Neural progenitor cell (in vitro differentiated cells): Measurements from ENCODE around the gene CPLX1. TPM values are rescaled to one million over a fixed set of nuclear protein-coding genes. Genes with fewer than 3 reads are reported as not detected.
A peak's percentile ranks its signal among the peaks of the same experiment; 100 is the strongest.

ENCODE experiments used
- DNase-seq: peaks from one replicate; pipeline ENCODE4 v3.0.0-alpha.2; 2016; ENCODE audit warnings: low spot score
- H2AFZ ChIP-seq: fragments of 200-600 bp; sonication (generic); replicated peaks from 2 replicates; pipeline ENCODE4 v1.6.1; 2016; ENCODE audit warnings: antibody characterized with exemption
- H3F3A ChIP-seq: fragments of 200-600 bp; sonication (generic); 2 replicates; pipeline ENCODE4 v1.6.1; 2016; ENCODE audit warnings: antibody characterized with exemption, low read depth
- H3K27ac ChIP-seq: fragments of 200-600 bp; sonication (generic); 2 replicates; pipeline ENCODE4 v1.5.1; 2016; ENCODE audit warnings: mild to moderate bottlenecking
- H3K27me3 ChIP-seq: fragments of 200-600 bp; sonication (generic); 2 replicates; pipeline ENCODE4 v1.6.1; 2016; ENCODE audit warnings: mild to moderate bottlenecking, moderate library complexity
- H3K36me3 ChIP-seq: fragments of 200-600 bp; sonication (generic); 2 replicates; pipeline ENCODE4 v1.5.1; 2016
- H3K4me1 ChIP-seq: fragments of 200-600 bp; sonication (generic); 2 replicates; pipeline ENCODE4 v1.6.1; 2016; ENCODE audit warnings: mixed run types
- H3K4me2 ChIP-seq: fragments of 200-600 bp; sonication (generic); 2 replicates; pipeline ENCODE4 v1.6.1; 2016
- H3K4me3 ChIP-seq: fragments of 200-600 bp; sonication (generic); 2 replicates; pipeline ENCODE4 v1.5.1; 2016
- H3K79me2 ChIP-seq: fragments of 200-600 bp; sonication (generic); 2 replicates; pipeline ENCODE4 v1.6.1; 2016; ENCODE audit warnings: low read depth
- H3K9ac ChIP-seq: fragments of 200-600 bp; sonication (generic); 2 replicates; pipeline ENCODE4 v1.6.1; 2016
- H3K9me3 ChIP-seq: fragments of 200-600 bp; sonication (generic); 2 replicates; pipeline ENCODE4 v1.5.1; 2016; ENCODE audit warnings: low read depth
- H4K20me1 ChIP-seq: fragments of 200-600 bp; sonication (generic); 2 replicates; pipeline ENCODE4 v1.6.1; 2016; ENCODE audit warnings: low read depth
- H3K27ac Mint-ChIP-seq: 3 replicates; pipeline ENCODE4 v1.8.0; 2021; ENCODE audit warnings: mixed read lengths
- H3K27me3 Mint-ChIP-seq: 2 replicates; pipeline ENCODE4 v1.8.0; 2022; ENCODE audit warnings: low read depth, mild to moderate bottlenecking, inconsistent platforms, moderate library complexity, mixed read lengths; ENCODE audit not compliant: insufficient read depth
- H3K36me3 Mint-ChIP-seq: 3 replicates; pipeline ENCODE4 v1.8.0; 2021; ENCODE audit warnings: mixed read lengths
- H3K4me1 Mint-ChIP-seq: 3 replicates; pipeline ENCODE4 v1.8.0; 2021; ENCODE audit warnings: mixed read lengths
- H3K4me3 Mint-ChIP-seq: 3 replicates; pipeline ENCODE4 v1.8.0; 2021; ENCODE audit warnings: mild to moderate bottlenecking, moderate library complexity, mixed read lengths
- H3K9me3 Mint-ChIP-seq: 3 replicates; pipeline ENCODE4 v1.8.0; 2020; ENCODE audit warnings: mixed read lengths
- CTCF ChIP-seq: fragments of 200-600 bp; sonication (generic); IDR thresholded peaks from 2 replicates; pipeline ENCODE4 v1.5.1; 2017; ENCODE audit warnings: antibody characterized with exemption, mild to moderate bottlenecking
- EZH2 ChIP-seq: fragments of 200-600 bp; sonication (generic); IDR thresholded peaks from 2 replicates; pipeline ENCODE4 v1.6.1; 2017; ENCODE audit warnings: antibody characterized with exemption, mild to moderate bottlenecking, moderate library complexity
- EZH2phosphoT487 ChIP-seq: fragments of 200-600 bp; sonication (generic); IDR thresholded peaks from 2 replicates; pipeline ENCODE4 v1.6.1; 2017; ENCODE audit warnings: antibody characterized with exemption
- total RNA-seq: library from RNA; depleted of rRNA; stranded (reverse); fragments of >200 nt; gene quantifications from 2 replicates; pipeline ENCODE4 v1.2.3, GENCODE V29; 2015; ENCODE audit warnings: low replicate concordance

CPLX1 gene
- total RNA-seq, 1 donor from 2014 or later = not detected

- Histone ChIP-seq H3K27ac (no peak overlapping the region), H3F3A (no peaks in the 10 kb centered on the region), H3K9ac (no peak overlapping the region), H3K27me3 (no peaks in the 10 kb centered on the region), H4K20me1 (no peaks in the 10 kb centered on the region), H3K9me3 (no peaks in the 10 kb centered on the region), H3K4me3 (no peak overlapping the region), H3K79me2 (no peaks in the 10 kb centered on the region), H3K4me1 (no peaks in the 10 kb centered on the region), H2AFZ (no peak overlapping the region), H3K4me2 (no peak overlapping the region), H3K36me3 (no peaks in the 10 kb centered on the region)
- Mint-ChIP-seq H3K27me3 (no peaks in the 10 kb centered on the region), H3K27ac (no peak overlapping the region), H3K9me3 (no peaks in the 10 kb centered on the region), H3K4me1 (peaks cover 8% of the 10 kb centered on the region), H3K4me3 (no peak overlapping the region), H3K36me3 (peaks cover 4% of the 10 kb centered on the region)
- TF ChIP-seq EZH2 (no peak), EZH2phosphoT487 (no peak)
- no peak for DNase-seq
Observed at GRCh38 chr4:848307-848691, 22.4 kb upstream of the CPLX1 start.

GRCh38 chr4:845836-846251 lies 19.9 kb upstream of the CPLX1 start:
- H3K4me2 ChIP-seq = no peak overlapping the region
- no peak overlapping the region for H3K4me3 ChIP-seq
- H3K9ac ChIP-seq = no peak overlapping the region
- no peak for DNase-seq
- H3K36me3 ChIP-seq = no peaks in the 10 kb centered on the region
- peak overlapping the region; percentile 5 for H3K27ac Mint-ChIP-seq
- no peaks in the 10 kb centered on the region for H3K79me2 ChIP-seq
- no peaks in the 10 kb centered on the region for H3K27me3 Mint-ChIP-seq
- peaks cover 8% of the 10 kb centered on the region for H3K36me3 Mint-ChIP-seq
- no peaks in the 10 kb centered on the region for H3K4me1 ChIP-seq
- H3K9me3 Mint-ChIP-seq = no peaks in the 10 kb centered on the region
- H3K9me3 ChIP-seq = no peaks in the 10 kb centered on the region
- H4K20me1 ChIP-seq = no peaks in the 10 kb centered on the region
- H3K27me3 ChIP-seq = no peaks in the 10 kb centered on the region
- H2AFZ ChIP-seq = no peak overlapping the region
- H3K4me1 Mint-ChIP-seq = peaks cover 8% of the 10 kb centered on the region
- TF ChIP-seq CTCF (no peak), EZH2phosphoT487 (no peak), EZH2 (no peak)
- no peak overlapping the region for H3K27ac ChIP-seq
- H3K4me3 Mint-ChIP-seq = no peak overlapping the region
- H3F3A ChIP-seq = no peaks in the 10 kb centered on the region

- H3K4me2 ChIP-seq = no peak overlapping the region
- no peaks in the 10 kb centered on the region for H3K9me3 Mint-ChIP-seq
- no peak for DNase-seq
Observed at GRCh38 chr4:845233-845835, 19.4 kb upstream of the CPLX1 start.

More at GRCh38 chr4:845233-845835, 19.4 kb upstream of the CPLX1 start:
- H3K27me3 Mint-ChIP-seq = no peaks in the 10 kb centered on the region
- H3K79me2 ChIP-seq = no peaks in the 10 kb centered on the region
- H3K27ac ChIP-seq = no peak overlapping the region
- H2AFZ ChIP-seq = no peak overlapping the region
- no peaks in the 10 kb centered on the region for H3K9me3 ChIP-seq
- H3K4me1 Mint-ChIP-seq = peaks cover 8% of the 10 kb centered on the region
- TF ChIP-seq CTCF = no peak
- no peak for TF ChIP-seq EZH2phosphoT487
- no peak for TF ChIP-seq EZH2
- H3K9ac ChIP-seq = no peak overlapping the region
- H3K27me3 ChIP-seq = no peaks in the 10 kb centered on the region
- no peaks in the 10 kb centered on the region for H3F3A ChIP-seq
- H3K27ac Mint-ChIP-seq = peak overlapping the region; percentile 5
- H3K4me1 ChIP-seq = no peaks in the 10 kb centered on the region
- H3K36me3 Mint-ChIP-seq = peaks cover 8% of the 10 kb centered on the region
- H3K4me3 Mint-ChIP-seq = no peak overlapping the region
- no peaks in the 10 kb centered on the region for H4K20me1 ChIP-seq
- no peaks in the 10 kb centered on the region for H3K36me3 ChIP-seq
- H3K4me3 ChIP-seq = no peak overlapping the region
